ENCODE data around the gene POLR1A. TPM values are rescaled to one million over a fixed set of nuclear protein-coding genes. Genes with fewer than 3 reads are reported as not detected.

POLR1A gene
- total RNA-seq, 1 experiment from 2014 or later: 47.5 TPM

DNA sequence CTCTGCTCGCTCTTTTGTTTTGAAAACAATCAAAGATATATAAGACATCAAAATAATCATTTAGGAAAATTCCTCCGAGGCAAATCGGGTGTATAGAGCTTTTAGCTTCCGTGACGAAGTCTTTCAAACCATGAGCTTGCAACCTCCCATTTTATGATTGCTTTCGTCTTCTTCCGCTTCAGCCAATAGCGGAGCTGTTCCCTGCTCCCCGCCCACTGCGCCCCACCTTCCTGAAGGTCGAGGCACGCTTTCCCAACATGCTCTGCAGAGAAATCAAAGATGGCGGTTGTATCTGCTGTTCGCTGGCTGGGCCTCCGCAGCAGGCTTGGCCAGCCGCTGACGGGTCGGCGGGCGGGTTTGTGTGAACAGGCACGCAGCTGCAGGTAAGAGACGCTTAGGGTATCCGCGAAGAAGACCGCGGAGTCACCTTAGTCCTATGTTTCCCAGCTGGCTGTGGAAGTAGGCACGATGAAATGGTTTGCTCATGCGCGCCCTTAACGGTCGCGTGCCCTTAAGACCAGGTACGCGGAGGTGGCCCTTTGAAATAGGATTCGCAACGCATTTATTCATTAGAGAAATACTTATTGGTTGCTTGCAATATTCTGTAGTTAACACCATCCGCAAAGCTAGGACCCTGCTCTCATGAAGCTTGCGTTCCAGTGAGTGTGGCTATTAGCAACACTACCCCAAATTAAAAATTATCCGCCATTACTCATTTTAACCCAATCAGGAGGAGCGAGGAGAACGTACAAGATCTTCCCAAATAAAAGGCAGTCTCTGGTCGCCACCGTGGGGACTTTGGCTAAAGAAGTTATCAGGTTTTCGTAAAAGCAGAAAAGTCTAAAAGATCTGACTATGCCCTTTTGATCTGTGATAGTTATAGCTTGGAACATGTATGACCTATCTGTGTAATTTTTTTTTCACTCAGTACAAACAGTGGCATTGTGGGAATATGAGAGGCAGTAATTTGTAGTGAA, 571 bp upstream of the POLR1A start, which contains the start of gene PTCD3 (continued):
- TF ChIP-seq, protein P1, sequence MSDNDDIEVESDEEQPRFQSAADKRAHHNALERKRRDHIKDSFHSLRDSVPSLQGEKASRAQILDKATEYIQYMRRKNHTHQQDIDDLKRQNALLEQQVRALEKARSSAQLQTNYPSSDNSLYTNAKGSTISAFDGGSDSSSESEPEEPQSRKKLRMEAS (CRISPR knock-in tag; IDR thresholded peaks at IDR 0.05): peak; percentile 55; the same call in 1 of the 2 replicates
- 0 out of 2 replicates have a peak, but pooled peaks have one; percentile 6 for TF ChIP-seq CREB1 (CRISPR knock-in tag; IDR thresholded peaks at IDR 0.05)
- peak; percentile 74; the same call in 1 of the 2 replicates for TF ChIP-seq GABPB1 (CRISPR knock-in tag; IDR thresholded peaks at IDR 0.05)
- peak; percentile 67; the same call in 1 of the 2 replicates for TF ChIP-seq TEAD1 (CRISPR knock-in tag; IDR thresholded peaks at IDR 0.05)
- peak; percentile 88; the same call in 1 of the 2 replicates for TF ChIP-seq SMAD3 (CRISPR knock-in tag; IDR thresholded peaks at IDR 0.05; ENCODE audit: borderline replicate concordance)
- TF ChIP-seq ZNF232 (CRISPR knock-in tag; IDR thresholded peaks at IDR 0.05): 0 out of 2 replicates have a peak, but pooled peaks have one; percentile 52
- TF ChIP-seq ZNF512 (CRISPR knock-in tag; IDR thresholded peaks at IDR 0.05; ENCODE audit: borderline replicate concordance): no peak
- TF ChIP-seq ZNF121 (CRISPR knock-in tag; IDR thresholded peaks at IDR 0.05): no peak

- Mint-ChIP-seq H3K36me3 (peaks cover 45% of the 10 kb centered on the region), H3K4me3 (no peak overlapping the region), H3K4me1 (peaks cover 18% of the 10 kb centered on the region), H3K27ac (no peak overlapping the region), H3K27me3 (ENCODE audit: low read depth) (no peaks in the 10 kb centered on the region), H3K9me3 (no peaks in the 10 kb centered on the region)
- no peak for ATAC-seq
- ChIA-PET POLR2A (no interaction called here), CTCF (no interaction called here)
- DNase-seq (ENCODE audit: low spot score): no peak
- TF ChIP-seq, protein P2, sequence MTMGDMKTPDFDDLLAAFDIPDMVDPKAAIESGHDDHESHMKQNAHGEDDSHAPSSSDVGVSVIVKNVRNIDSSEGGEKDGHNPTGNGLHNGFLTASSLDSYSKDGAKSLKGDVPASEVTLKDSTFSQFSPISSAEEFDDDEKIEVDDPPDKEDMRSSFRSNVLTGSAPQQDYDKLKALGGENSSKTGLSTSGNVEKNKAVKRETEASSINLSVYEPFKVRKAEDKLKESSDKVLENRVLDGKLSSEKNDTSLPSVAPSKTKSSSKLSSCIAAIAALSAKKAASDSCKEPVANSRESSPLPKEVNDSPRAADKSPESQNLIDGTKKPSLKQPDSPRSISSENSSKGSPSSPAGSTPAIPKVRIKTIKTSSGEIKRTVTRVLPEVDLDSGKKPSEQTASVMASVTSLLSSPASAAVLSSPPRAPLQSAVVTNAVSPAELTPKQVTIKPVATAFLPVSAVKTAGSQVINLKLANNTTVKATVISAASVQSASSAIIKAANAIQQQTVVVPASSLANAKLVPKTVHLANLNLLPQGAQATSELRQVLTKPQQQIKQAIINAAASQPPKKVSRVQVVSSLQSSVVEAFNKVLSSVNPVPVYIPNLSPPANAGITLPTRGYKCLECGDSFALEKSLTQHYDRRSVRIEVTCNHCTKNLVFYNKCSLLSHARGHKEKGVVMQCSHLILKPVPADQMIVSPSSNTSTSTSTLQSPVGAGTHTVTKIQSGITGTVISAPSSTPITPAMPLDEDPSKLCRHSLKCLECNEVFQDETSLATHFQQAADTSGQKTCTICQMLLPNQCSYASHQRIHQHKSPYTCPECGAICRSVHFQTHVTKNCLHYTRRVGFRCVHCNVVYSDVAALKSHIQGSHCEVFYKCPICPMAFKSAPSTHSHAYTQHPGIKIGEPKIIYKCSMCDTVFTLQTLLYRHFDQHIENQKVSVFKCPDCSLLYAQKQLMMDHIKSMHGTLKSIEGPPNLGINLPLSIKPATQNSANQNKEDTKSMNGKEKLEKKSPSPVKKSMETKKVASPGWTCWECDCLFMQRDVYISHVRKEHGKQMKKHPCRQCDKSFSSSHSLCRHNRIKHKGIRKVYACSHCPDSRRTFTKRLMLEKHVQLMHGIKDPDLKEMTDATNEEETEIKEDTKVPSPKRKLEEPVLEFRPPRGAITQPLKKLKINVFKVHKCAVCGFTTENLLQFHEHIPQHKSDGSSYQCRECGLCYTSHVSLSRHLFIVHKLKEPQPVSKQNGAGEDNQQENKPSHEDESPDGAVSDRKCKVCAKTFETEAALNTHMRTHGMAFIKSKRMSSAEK (CRISPR knock-in tag; IDR thresholded peaks at IDR 0.05; ENCODE audit: borderline replicate concordance): no peak
- TF ChIP-seq SMAD3 (CRISPR knock-in tag; IDR thresholded peaks at IDR 0.05; ENCODE audit: borderline replicate concordance): no peak
- TF ChIP-seq USF2 (CRISPR knock-in tag; IDR thresholded peaks at IDR 0.05): no peak
- no peak for TF ChIP-seq NR2C2 (CRISPR knock-in tag; IDR thresholded peaks at IDR 0.05)
- TF ChIP-seq PRRX2 (CRISPR knock-in tag; IDR thresholded peaks at IDR 0.05): no peak
- no peak for TF ChIP-seq ZNF219 (CRISPR knock-in tag; IDR thresholded peaks at IDR 0.05; ENCODE audit: borderline replicate concordance)
- no peak for TF ChIP-seq MXD4 (CRISPR knock-in tag; IDR thresholded peaks at IDR 0.05; ENCODE audit: borderline replicate concordance)
- TF ChIP-seq PRDM15 (CRISPR knock-in tag; IDR thresholded peaks at IDR 0.05): no peak
- no peak for TF ChIP-seq ZMAT4 (CRISPR knock-in tag; IDR thresholded peaks at IDR 0.05)
Observed at GRCh38 chr2:86102157-86102556, 3.5 kb downstream of the POLR1A start.
